T-helper 22 cell (primary cell): Measurements from ENCODE around the gene PICK1.

ENCODE experiments used
- DNase-seq: peaks from one replicate; pipeline ENCODE4 v3.0.0-alpha.2; 2020; ENCODE audit warnings: low read depth

The PICK1 gene

DNA sequence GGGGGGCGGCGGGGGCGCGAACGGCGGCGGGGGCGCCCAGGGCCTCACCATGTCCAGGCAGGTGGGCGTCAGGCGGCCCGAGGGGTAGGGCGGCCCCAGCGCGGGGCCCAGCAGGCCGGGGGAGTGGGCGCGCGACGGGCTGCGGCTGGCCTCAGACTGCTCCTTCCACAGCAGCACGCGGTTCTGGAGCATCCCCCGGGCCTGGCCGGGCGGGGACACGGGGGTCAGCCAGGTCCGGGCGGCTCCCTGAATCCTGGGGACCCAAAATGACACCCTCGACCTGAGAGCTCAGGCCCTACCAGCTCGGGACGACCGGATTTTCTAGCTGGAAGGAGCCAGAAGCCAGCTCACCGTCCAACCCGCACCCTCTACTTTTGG lies 32.3 kb downstream of the PICK1 start:
- DNase-seq, result no peak

GRCh38 chr22:38097058-38097457 lies 39.9 kb downstream of the PICK1 start:
- no peak for DNase-seq

GRCh38 chr22:38097557-38098409 lies 40.6 kb downstream of the PICK1 start:
- DNase-seq, result no peak

DNA sequence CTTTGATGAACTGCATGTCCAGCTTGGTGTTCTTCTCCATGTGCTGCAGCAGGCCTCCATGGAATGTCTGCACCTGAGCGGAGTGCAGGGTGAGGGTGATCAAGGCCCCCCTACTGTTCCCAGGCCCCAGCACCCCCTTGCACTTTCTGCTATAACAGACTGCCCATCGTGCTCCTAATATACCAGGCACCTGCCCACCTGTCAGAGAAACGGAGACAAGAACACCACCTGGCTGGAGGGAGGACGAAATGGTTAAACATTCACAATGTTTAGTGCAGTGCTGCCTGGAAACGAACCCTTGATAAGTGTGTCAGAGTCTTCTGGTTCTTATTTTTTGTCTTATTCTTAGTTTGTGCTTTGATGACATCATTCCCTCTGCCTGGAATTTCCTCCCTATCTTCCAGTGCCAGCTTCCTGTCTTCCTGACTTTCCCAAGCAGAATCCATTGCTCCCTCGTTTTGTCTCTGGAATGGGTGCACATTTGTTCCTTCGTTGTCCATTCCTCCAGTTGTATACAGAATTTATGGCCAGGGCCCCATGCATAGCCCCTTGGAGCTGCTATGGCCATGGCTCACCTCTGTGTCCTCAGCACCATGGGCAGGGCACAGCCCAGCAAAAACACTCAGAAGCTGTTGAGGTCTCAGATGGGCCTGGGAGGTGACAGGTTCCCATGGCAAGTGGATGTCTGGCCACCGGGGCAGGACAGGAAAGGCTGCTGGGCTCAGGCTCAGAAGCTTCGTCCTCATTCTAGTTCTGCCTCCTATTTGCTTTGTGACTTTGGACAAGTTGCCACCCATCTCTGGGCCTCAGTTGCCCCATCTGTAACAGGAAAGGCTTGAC lies 41.4 kb downstream of the PICK1 start:
- no peak for DNase-seq

GRCh38 chr22:38103641-38104040 lies 46.4 kb downstream of the PICK1 start:
- no peak for DNase-seq

GRCh38 chr22:38104084-38104483 lies 46.9 kb downstream of the PICK1 start:
- DNase-seq, result no peak

GRCh38 chr22:38106814-38107578 lies 49.8 kb downstream of the PICK1 start:
- DNase-seq, result no peak

GRCh38 chr22:38107692-38108515 lies 50.7 kb downstream of the PICK1 start:
- DNase-seq, result no peak

GRCh38 chr22:38108561-38109319 lies 51.5 kb downstream of the PICK1 start:
- no peak for DNase-seq

- DNase-seq, result no peak
Measured at GRCh38 chr22:38109371-38110001, 52.3 kb downstream of the PICK1 start.

- no peak for DNase-seq
Measured at GRCh38 chr22:38110008-38110862, 53.0 kb downstream of the PICK1 start, which contains the start of gene BAIAP2L2. Gene BAIAP2L2, minus strand, starts transcription at chr22:38110684. Its CDS starts 159 bp downstream, at chr22:38110525.

GRCh38 chr22:38110863-38111852 lies 54.0 kb downstream of the PICK1 start:
- no peak for DNase-seq

- no peak for DNase-seq
Measured at GRCh38 chr22:38111925-38112355, 54.7 kb downstream of the PICK1 start.

DNA sequence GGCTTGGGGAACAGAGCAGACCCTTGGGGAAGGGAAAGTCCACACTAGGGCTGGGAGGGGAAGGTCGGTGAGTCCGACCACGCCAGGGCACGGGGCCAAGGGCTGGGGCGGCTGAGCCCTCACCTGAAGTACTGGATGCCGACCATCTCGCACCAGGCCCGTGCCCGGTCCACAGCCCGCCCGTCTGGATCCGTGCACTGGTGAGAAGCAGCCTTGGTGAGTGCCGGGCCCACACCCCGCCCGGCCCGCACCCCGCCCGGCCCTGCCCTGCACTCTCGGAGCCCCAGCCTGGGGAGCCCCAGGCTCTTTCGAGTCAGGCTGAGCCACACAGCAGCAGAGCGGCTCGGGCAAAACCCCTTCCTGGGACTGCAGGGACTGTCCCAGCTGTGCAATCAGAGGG lies 55.2 kb downstream of the PICK1 start:
- no peak for DNase-seq

DNA sequence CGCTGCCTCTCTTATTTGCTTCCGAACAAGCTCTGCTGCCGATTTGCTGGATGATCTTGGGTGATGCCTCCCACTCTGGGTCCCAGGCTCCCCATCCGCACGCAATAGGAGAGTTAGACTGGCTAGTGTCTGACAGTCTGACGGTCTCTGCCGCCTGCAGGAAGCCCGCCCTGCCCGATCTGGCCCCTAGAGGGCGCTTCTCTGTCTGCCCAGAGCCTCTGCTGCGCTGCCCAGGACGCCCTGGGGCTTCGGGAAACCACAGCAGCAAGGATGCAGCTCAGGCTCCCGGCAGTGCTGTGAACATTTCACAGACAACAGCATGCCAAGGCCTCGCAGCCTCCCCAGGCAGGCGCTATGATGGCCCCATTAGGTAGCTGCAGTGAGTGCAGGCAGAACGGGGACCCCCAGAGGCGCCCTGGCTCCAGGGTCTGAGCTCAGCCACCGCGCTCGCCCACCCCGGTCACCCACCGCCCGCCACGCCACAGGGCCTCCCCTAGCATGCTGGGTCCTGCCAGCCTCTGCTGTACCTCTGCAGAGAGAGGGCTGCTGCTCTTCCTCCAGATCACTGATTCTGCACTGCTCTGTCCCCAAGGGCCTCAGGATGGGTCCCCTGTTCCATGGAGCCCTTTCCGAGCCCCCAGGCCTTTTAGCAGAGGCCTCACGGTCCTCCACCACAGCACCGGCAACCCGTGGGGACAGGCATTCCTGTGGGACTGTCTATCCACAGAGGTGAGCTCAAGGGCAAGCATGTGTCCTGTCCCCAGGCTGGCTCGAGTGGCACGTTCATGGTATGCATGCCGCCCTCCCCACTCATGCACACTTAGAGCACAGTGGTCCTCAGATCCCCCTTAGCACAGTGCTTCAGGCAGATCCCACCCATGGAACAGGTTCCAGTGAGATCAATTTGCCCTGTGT lies 57.5 kb downstream of the PICK1 start:
- DNase-seq, result peak; percentile 25

GRCh38 chr22:38115423-38116205 lies 58.4 kb downstream of the PICK1 start:
- no peak for DNase-seq
